Astrocyte of the cerebellum (primary cell): Measurements from ENCODE around the gene RAB42.
A peak's percentile ranks its signal among the peaks of the same experiment; 100 is the strongest.

ENCODE experiments used
- DNase-seq: peaks from one replicate; pipeline ENCODE4 v3.0.0-alpha.2; 2011; ENCODE audit warnings: low read depth
- H3K4me3 ChIP-seq: 2 replicates; pipeline ENCODE4 v1.5.1; 2011; ENCODE audit warnings: mild to moderate bottlenecking, low read depth, low read length, moderate library complexity
- CTCF ChIP-seq: IDR thresholded peaks from 2 replicates; pipeline ENCODE4 v1.5.1; 2012; ENCODE audit warnings: low read length, low read depth, moderate library complexity, mild to moderate bottlenecking; ENCODE audit errors: missing control alignments
- in situ Hi-C: cut with HindIII; loops from 2 replicates; pipeline ENCODE4 v1.10.0; 2017; ENCODE audit warnings: low sequenced_read_pairs

Gene RAB42

DNA sequence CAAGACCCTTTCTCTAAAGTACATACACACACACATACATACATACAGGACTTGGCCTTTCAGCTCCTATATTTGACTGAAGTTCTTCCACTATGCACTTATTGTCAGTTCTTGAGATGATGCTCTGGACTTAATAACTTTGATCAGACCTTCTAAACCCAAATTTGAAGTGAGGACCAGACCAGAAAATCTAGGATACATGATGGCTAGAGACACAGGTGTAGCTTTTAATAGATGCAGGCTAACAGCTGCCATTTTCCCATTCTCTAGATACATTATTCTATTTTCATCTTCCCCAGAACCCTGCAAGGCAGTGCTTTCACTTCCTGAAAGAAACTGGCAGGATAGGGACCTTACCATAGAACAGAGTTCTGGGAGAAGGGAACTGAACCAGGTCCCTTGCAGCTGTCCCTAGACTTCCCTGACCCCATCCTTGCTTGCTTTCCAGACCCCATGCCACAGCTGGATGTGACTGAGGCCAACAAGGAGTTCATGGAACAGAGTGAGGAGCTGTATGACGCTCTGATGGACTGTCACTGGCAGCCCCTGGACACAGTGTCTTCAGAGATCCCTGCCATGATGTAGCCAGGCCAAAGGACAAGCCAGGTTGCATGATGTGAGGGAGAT lies 14.9 kb upstream of the RAB42 start:
- DNase-seq: no peak
- no peak overlapping the region for H3K4me3 ChIP-seq
- TF ChIP-seq CTCF: no peak
- in situ Hi-C loops: no loop called here

- H3K4me3 ChIP-seq: no peak overlapping the region
- no peak for TF ChIP-seq CTCF
These were observed 14.1 kb upstream of the RAB42 start for GRCh38 chr1:28577738-28578536.

GRCh38 chr1:28578696-28579218 lies 13.3 kb upstream of the RAB42 start:
- no peak for DNase-seq
- no peak for TF ChIP-seq CTCF
- H3K4me3 ChIP-seq: no peak overlapping the region
- in situ Hi-C loops: no loop called here

More at GRCh38 chr1:28577738-28578536, 14.1 kb upstream of the RAB42 start:
- in situ Hi-C loops: no loop called here
- no peak for DNase-seq

GRCh38 chr1:28579401-28579800 lies 12.7 kb upstream of the RAB42 start:
- DNase-seq: no peak
- no peak for TF ChIP-seq CTCF
- H3K4me3 ChIP-seq: peak overlapping the region; percentile 98
- in situ Hi-C loops: no loop called here

- in situ Hi-C loops: no loop called here
- TF ChIP-seq CTCF: no peak
- H3K4me3 ChIP-seq: peak overlapping the region; percentile 98
- no peak for DNase-seq
These were observed 11.1 kb upstream of the RAB42 start for GRCh38 chr1:28580722-28581530.

DNA sequence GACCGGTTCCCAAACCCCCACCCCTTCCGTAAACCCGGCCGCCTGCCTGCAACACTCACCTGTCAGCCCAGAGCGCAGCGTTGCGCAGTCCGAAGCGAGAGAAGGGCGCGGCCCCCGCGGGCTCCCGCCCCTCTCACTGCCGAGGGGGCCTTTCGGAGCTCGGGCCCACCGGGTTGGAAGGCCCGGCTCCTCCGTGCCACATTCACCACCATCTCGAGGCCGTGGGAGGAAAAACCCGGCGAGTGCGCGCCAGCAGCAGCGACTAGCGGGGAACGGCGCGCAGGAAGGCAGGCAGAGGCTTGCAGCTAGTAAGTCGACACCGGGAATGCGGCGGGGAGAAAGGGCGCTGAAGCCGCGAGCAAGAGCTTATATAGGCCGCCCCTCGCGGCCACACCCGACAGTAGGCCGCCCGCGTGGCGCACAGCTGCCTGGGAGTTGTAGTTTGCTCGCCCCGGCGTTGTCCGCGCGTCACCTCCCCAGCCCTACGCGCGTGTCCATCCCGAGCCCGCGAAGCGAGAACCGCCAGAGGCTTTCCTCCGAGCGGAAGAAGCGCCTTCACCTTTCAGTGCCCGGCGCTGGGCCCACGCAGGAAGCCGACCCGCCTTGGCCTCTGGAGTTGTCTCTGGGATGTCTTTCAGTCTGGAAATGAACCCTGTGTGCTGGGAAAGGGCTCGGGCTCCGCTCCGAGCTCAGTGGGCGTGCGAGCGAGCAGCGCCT lies 10.4 kb upstream of the RAB42 start:
- in situ Hi-C loops: no loop called here
- peak overlapping the region; percentile 98 for H3K4me3 ChIP-seq
- DNase-seq: peak; percentile 90
- TF ChIP-seq CTCF: no peak
